IMR-90 (cell line): ENCODE measurements around the gene ADAM12.

Experiments
- CEBPB ChIP-seq: IDR thresholded peaks from 2 replicates; pipeline ENCODE4 v1.6.1; 2012; ENCODE audit warnings: low read depth, low read length, improper control_type of control experiment
- CHD1 ChIP-seq: IDR thresholded peaks from 2 replicates; pipeline ENCODE4 v1.6.1; 2012; ENCODE audit warnings: low read depth, low read length, improper control_type of control experiment
- MAFK ChIP-seq: IDR thresholded peaks from 2 replicates; pipeline ENCODE4 v1.6.1; 2012; ENCODE audit warnings: low read depth, low read length, improper control_type of control experiment
- MAZ ChIP-seq: IDR thresholded peaks from 2 replicates; pipeline ENCODE4 v1.6.1; 2012; ENCODE audit warnings: low read depth, mild to moderate bottlenecking, low read length, improper control_type of control experiment, moderate library complexity, borderline replicate concordance
- MXI1 ChIP-seq: IDR thresholded peaks from 2 replicates; pipeline ENCODE4 v1.6.1; 2012; ENCODE audit warnings: low read depth, mild to moderate bottlenecking, low read length, moderate library complexity, borderline replicate concordance
- POLR2A ChIP-seq: IDR thresholded peaks from 2 replicates; pipeline ENCODE4 v1.6.1; 2012; ENCODE audit warnings: mild to moderate bottlenecking, low read depth, low read length
- RCOR1 ChIP-seq: IDR thresholded peaks from 2 replicates; pipeline ENCODE4 v1.6.1; 2012; ENCODE audit warnings: mild to moderate bottlenecking, low read length, improper control_type of control experiment; ENCODE audit not compliant: insufficient replicate concordance
- TF ChIP-seq, protein P1 (sequence below): conservative IDR thresholded peaks from 2 replicates; pipeline ENCODE4 v1.5.1; 2012; ENCODE audit warnings: mild to moderate bottlenecking, low read depth, low read length, improper control_type of control experiment

DNA sequence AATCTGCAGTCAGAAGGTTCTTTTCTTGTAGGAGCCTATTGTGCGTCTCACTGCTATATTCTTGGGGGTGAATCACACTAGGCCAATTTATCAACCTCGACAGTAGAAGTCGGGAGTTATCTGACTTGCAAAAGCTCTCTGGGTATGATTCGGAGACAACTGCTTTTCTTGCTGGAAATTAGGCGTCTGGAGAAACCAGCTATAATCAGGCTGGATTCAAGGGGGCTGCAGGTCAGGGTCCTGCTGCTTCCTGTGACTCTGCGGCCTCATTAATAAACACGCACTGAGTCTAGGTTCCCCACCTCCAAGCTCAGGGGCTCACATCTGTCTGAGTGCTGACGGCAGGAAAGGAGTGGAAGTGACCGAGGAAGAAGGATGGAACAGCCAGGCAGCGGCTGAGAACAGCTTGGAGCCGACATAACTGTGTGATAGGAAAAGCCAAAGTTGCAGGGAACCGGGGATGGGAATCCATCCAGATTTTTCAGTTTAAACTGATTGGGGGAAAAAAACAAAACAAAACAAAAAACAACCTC lies 307.3 kb downstream of the ADAM12 start:
- TF ChIP-seq CHD1, result no peak
- TF ChIP-seq RCOR1, result no peak
- TF ChIP-seq, protein P1, sequence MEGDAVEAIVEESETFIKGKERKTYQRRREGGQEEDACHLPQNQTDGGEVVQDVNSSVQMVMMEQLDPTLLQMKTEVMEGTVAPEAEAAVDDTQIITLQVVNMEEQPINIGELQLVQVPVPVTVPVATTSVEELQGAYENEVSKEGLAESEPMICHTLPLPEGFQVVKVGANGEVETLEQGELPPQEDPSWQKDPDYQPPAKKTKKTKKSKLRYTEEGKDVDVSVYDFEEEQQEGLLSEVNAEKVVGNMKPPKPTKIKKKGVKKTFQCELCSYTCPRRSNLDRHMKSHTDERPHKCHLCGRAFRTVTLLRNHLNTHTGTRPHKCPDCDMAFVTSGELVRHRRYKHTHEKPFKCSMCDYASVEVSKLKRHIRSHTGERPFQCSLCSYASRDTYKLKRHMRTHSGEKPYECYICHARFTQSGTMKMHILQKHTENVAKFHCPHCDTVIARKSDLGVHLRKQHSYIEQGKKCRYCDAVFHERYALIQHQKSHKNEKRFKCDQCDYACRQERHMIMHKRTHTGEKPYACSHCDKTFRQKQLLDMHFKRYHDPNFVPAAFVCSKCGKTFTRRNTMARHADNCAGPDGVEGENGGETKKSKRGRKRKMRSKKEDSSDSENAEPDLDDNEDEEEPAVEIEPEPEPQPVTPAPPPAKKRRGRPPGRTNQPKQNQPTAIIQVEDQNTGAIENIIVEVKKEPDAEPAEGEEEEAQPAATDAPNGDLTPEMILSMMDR, result no peak
- TF ChIP-seq MAFK, result no peak
- no peak for TF ChIP-seq CEBPB
- no peak for TF ChIP-seq MAZ
- no peak for TF ChIP-seq MXI1
- TF ChIP-seq POLR2A, result no peak
